Fibroblast of mammary gland (primary cell): ENCODE measurements around the gene ZNF618.

ENCODE experiments used
- DNase-seq: peaks from one replicate; pipeline ENCODE4 v3.0.0-alpha.2; 2010; ENCODE audit warnings: low read depth
- H3K4me3 ChIP-seq: 2 replicates; pipeline ENCODE4 v1.5.1; 2011; ENCODE audit warnings: low read depth, mild to moderate bottlenecking, low read length, moderate library complexity; ENCODE audit not compliant: control insufficient read depth
- CTCF ChIP-seq: conservative IDR thresholded peaks from 2 replicates; pipeline ENCODE4 v1.5.1; 2011; ENCODE audit warnings: low read depth, low read length, inconsistent platforms; ENCODE audit not compliant: control insufficient read depth, insufficient read depth

The ZNF618 gene

GRCh38 chr9:114077162-114077837, 201.2 kb downstream of the ZNF618 start:
- no peak for DNase-seq
- no peak overlapping the region for H3K4me3 ChIP-seq
- TF ChIP-seq CTCF = no peak

GRCh38 chr9:114078021-114078780, 202.1 kb downstream of the ZNF618 start, which contains the start of gene AMBP:
Gene AMBP (minus strand): TSS chr9:114078300. CDS start chr9:114078209, 91 bp downstream.
- H3K4me3 ChIP-seq = no peak within 1 kb of the TSS
- no peak for TF ChIP-seq CTCF
- peak; percentile 7 for DNase-seq

- no peak overlapping the region for H3K4me3 ChIP-seq
- no peak for DNase-seq
- no peak for TF ChIP-seq CTCF
Measured at GRCh38 chr9:114078781-114079156, 202.7 kb downstream of the ZNF618 start.

- no peak for DNase-seq
- no peak for TF ChIP-seq CTCF
- H3K4me3 ChIP-seq = no peak overlapping the region
Measured at GRCh38 chr9:114080195-114080772, 204.2 kb downstream of the ZNF618 start.

GRCh38 chr9:114080773-114081440, 204.8 kb downstream of the ZNF618 start:
- DNase-seq = no peak
- no peak overlapping the region for H3K4me3 ChIP-seq
- no peak for TF ChIP-seq CTCF

- no peak for TF ChIP-seq CTCF
- no peak for DNase-seq
- no peak overlapping the region for H3K4me3 ChIP-seq
Measured at GRCh38 chr9:114081441-114082016, 205.4 kb downstream of the ZNF618 start.
